Measurements from ENCODE around the gene VAPA.

VAPA gene

GRCh38 chr18:9926223-9926894 is 12.5 kb downstream of the VAPA start:
- no peak for TF ChIP-seq CTCF (IDR thresholded peaks at IDR 0.05; ENCODE audit: insufficient read depth, low read depth, low read length, missing control alignments)
- no peak for DNase-seq (ENCODE audit: low read depth)
- H3K4me3 ChIP-seq (ENCODE audit: low read length) = no peak overlapping the region

- no peak for TF ChIP-seq CTCF (IDR thresholded peaks at IDR 0.05; ENCODE audit: insufficient read depth, low read depth, low read length, missing control alignments)
Measured at GRCh38 chr18:9926977-9927376, 13.2 kb downstream of the VAPA start.

GRCh38 chr18:9927392-9928063 is 13.7 kb downstream of the VAPA start:
- no peak for DNase-seq (ENCODE audit: low read depth)
- no peak overlapping the region for H3K4me3 ChIP-seq (ENCODE audit: low read length)
- TF ChIP-seq CTCF (IDR thresholded peaks at IDR 0.05; ENCODE audit: insufficient read depth, low read depth, low read length, missing control alignments) = no peak

More at GRCh38 chr18:9926977-9927376, 13.2 kb downstream of the VAPA start:
- no peak for DNase-seq (ENCODE audit: low read depth)
- H3K4me3 ChIP-seq (ENCODE audit: low read length) = no peak overlapping the region

- TF ChIP-seq CTCF (IDR thresholded peaks at IDR 0.05; ENCODE audit: insufficient read depth, low read depth, low read length, missing control alignments) = no peak
- peak; percentile 82 for DNase-seq (ENCODE audit: low read depth)
- no peak overlapping the region for H3K4me3 ChIP-seq (ENCODE audit: low read length)
Measured at GRCh38 chr18:9928646-9929259, 14.9 kb downstream of the VAPA start.

- no peak overlapping the region for H3K4me3 ChIP-seq (ENCODE audit: low read length)
- no peak for TF ChIP-seq CTCF (IDR thresholded peaks at IDR 0.05; ENCODE audit: insufficient read depth, low read depth, low read length, missing control alignments)
- no peak for DNase-seq (ENCODE audit: low read depth)
Measured at GRCh38 chr18:9930299-9930884, 16.6 kb downstream of the VAPA start.

- no peak overlapping the region for H3K4me3 ChIP-seq (ENCODE audit: low read length)
- no peak for DNase-seq (ENCODE audit: low read depth)
- TF ChIP-seq CTCF (IDR thresholded peaks at IDR 0.05; ENCODE audit: insufficient read depth, low read depth, low read length, missing control alignments) = no peak
Measured at GRCh38 chr18:9931146-9931545, 17.3 kb downstream of the VAPA start.
